Activated CD4-positive, alpha-beta T cell treated with anti-CD3 and anti-CD28 coated beads, Interleukin-2, amount 10 ng/mL, durations not matched to agents 7 days and 5 days (primary cell): Measurements from ENCODE around the gene OR4Q2. TPM values are rescaled to one million over a fixed set of nuclear protein-coding genes. Genes with fewer than 3 reads are reported as not detected.
"Not testable (repeated sequence)": the region's sequence is repeated elsewhere in the genome, so short reads cannot be mapped to it uniquely, and the experiment has no call there.

ENCODE experiments used
- CTCF ChIA-PET: fragments of 350-600 bp; sonication (Branson Sonifier 250); formaldehyde crosslinking; loops from one replicate; lab custom pipeline; 2021; ENCODE audit warnings: antibody characterized with exemption; lab: Charles Lee
- POLR2A ChIA-PET: fragments of 350-600 bp; sonication (Branson Sonifier 250); formaldehyde crosslinking; loops from one replicate; lab custom pipeline; 2021; ENCODE audit warnings: antibody characterized with exemption; lab: Charles Lee
- DNase-seq: peaks from one replicate; pipeline ENCODE4 v3.0.0-alpha.2; 2020
- H3K27ac Mint-ChIP-seq: one replicate; pipeline ENCODE4 v1.8.0; 2021; ENCODE audit warnings: mild to moderate bottlenecking, moderate library complexity, mixed read lengths
- H3K27me3 Mint-ChIP-seq: one replicate; pipeline ENCODE4 v1.8.0; 2021; ENCODE audit warnings: mixed read lengths
- H3K36me3 Mint-ChIP-seq: one replicate; pipeline ENCODE4 v1.8.0; 2021; ENCODE audit warnings: low read depth, mixed read lengths
- H3K4me1 Mint-ChIP-seq: one replicate; pipeline ENCODE4 v1.8.0; 2021; ENCODE audit warnings: mixed read lengths
- H3K4me3 Mint-ChIP-seq: one replicate; pipeline ENCODE4 v1.8.0; 2021; ENCODE audit warnings: mild to moderate bottlenecking, moderate library complexity, mixed read lengths
- H3K9me3 Mint-ChIP-seq: one replicate; pipeline ENCODE4 v1.8.0; 2021; ENCODE audit warnings: mixed read lengths
- total RNA-seq, 2 experiments: library from RNA; stranded (reverse); gene quantifications; one replicate each; pipeline ENCODE4 v1.2.3, GENCODE V29; 2021

Gene OR4Q2
- total RNA-seq = not detected

DNA sequence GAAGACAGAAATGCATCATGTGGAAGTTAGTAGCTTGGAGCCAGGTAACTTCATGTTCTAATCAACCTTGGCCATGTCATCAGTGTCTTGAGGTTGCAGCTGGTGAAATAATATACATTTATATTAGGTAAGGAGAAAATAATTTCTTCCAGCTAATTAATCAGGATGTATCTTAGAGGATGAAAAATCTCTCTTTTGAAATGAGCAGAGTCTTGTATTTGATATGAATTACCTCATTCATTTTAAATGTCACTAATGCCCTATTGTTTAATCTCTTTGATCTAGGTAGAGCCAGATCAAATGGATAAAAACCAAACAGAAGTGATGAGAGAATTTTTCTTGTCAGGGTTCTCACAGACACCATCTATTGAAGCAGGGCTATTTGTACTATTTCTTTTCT lies at the start of gene OR4Q2:
OR4Q2 (plus strand) TSS at position 301 of the 400 bp plus-strand sequence.
- DNase-seq = no peak
- no peak within 1 kb of the TSS for H3K27ac Mint-ChIP-seq
- H3K27me3 Mint-ChIP-seq = no peaks in the 10 kb centered on the region
- CTCF ChIA-PET = no interaction called here
- no peak within 1 kb of the TSS for H3K4me3 Mint-ChIP-seq
- no peaks in the 10 kb centered on the region for H3K36me3 Mint-ChIP-seq
- peaks cover 5% of the 10 kb centered on the region for H3K9me3 Mint-ChIP-seq
- H3K4me1 Mint-ChIP-seq = no peaks in the 10 kb centered on the region
- POLR2A ChIA-PET = interaction anchor here (0.7 kb wide), 1 partner anchor 42 kb away, joined by 6 read pairs; no protein-coding TSS in a partner anchor

GRCh38 chr14:19969735-19970134 lies 32.2 kb upstream of the OR4Q2 start:
- CTCF ChIA-PET, H3K36me3 Mint-ChIP-seq, DNase-seq, H3K27ac Mint-ChIP-seq, H3K27me3 Mint-ChIP-seq, H3K4me3 Mint-ChIP-seq, POLR2A ChIA-PET: not testable (repeated sequence)
- Mint-ChIP-seq H3K9me3 (peaks cover 12% of the 10 kb centered on the region), H3K4me1 (peaks cover 19% of the 10 kb centered on the region)

DNA sequence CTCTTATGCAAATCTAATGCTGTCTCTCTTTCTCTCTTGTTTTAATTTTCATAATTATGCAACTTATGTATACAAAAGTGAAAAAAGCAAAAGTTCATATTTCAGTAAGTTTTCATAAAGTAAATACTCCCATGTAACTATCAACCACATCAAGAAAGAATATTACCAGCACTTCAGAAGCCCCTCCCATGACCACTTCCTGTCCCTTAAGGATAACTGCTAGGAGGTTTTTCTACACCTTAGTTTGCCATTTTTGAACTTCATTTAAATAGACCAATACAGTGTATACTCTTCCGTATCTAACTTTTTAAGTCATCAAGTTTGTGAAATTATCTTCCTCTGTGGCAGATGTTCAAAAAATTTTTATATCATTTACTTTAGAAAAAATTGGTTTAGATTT lies 27.1 kb upstream of the OR4Q2 start:
- POLR2A ChIA-PET = no interaction called here

DNA sequence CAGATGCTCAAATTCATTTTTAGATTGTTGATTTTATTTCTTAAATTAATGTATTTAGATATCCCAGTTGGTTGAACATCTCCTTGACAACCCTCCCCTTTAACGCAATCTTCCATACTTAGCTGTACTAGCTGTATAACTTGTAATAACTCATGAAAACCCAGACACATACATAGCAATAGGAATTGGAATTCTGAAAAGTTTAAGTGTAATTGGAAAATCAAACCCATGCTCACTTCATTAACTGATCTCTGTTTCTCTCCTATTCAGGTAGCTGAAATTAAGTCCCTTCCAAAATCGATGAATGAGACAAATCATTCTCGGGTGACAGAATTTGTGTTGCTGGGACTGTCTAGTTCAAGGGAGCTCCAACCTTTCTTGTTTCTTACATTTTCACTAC lies 26.7 kb upstream of the OR4Q2 start, which contains the start of gene OR4K15:
OR4K15 (plus strand) TSS at position 301 of the 400 bp plus-strand sequence; CDS start at position 301, 0 bp downstream.
- DNase-seq = no peak
- ChIA-PET CTCF (no interaction called here), POLR2A (no interaction called here)
- Mint-ChIP-seq H3K27ac (peak within 1 kb of the TSS; percentile 82), H3K4me1 (peaks cover 26% of the 10 kb centered on the region), H3K36me3 (peaks cover 14% of the 10 kb centered on the region), H3K27me3 (no peaks in the 10 kb centered on the region), H3K4me3 (no peak within 1 kb of the TSS), H3K9me3 (peaks cover 20% of the 10 kb centered on the region)

More for the DNA sequence above, 27.1 kb upstream of the OR4Q2 start:
- Mint-ChIP-seq H3K27ac (peak overlapping the region; percentile 82), H3K36me3 (peaks cover 14% of the 10 kb centered on the region), H3K27me3 (no peaks in the 10 kb centered on the region), H3K9me3 (peaks cover 20% of the 10 kb centered on the region), H3K4me3 (no peak overlapping the region), H3K4me1 (peaks cover 26% of the 10 kb centered on the region)
- CTCF ChIA-PET = no interaction called here
- DNase-seq = peak; percentile 72

- Mint-ChIP-seq H3K4me1 (no peaks in the 10 kb centered on the region), H3K36me3 (no peaks in the 10 kb centered on the region), H3K27ac (no peak overlapping the region), H3K27me3 (peaks cover 6% of the 10 kb centered on the region), H3K9me3 (peaks cover 16% of the 10 kb centered on the region), H3K4me3 (no peak overlapping the region)
- ChIA-PET CTCF (no interaction called here), POLR2A (no interaction called here)
- DNase-seq = no peak
Observed at GRCh38 chr14:19993438-19993837, 8.5 kb upstream of the OR4Q2 start.

DNA sequence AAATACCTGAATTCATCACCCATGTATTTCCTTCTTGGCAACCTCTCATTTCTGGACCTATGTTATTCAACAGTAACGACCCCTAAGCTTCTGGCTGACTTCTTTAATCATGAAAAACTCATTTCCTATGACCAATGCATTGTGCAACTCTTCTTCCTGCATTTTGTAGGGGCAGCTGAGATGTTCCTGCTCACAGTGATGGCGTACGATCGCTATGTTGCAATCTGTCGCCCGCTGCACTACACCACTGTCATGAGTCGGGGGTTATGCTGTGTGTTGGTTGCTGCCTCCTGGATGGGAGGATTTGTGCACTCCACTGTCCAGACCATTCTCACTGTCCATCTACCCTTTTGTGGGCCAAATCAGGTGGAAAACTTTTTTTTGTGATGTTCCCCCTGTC lies 356 bp downstream of the OR4Q2 start:
- ChIA-PET CTCF (no interaction called here), POLR2A (interaction anchor here (0.7 kb wide), 1 partner anchor 41 kb away, joined by 6 read pairs; no protein-coding TSS in a partner anchor)
- Mint-ChIP-seq H3K4me3 (no peak overlapping the region), H3K27me3 (no peaks in the 10 kb centered on the region), H3K36me3 (no peaks in the 10 kb centered on the region), H3K9me3 (peaks cover 7% of the 10 kb centered on the region), H3K4me1 (no peaks in the 10 kb centered on the region), H3K27ac (no peak overlapping the region)
- no peak for DNase-seq

DNA sequence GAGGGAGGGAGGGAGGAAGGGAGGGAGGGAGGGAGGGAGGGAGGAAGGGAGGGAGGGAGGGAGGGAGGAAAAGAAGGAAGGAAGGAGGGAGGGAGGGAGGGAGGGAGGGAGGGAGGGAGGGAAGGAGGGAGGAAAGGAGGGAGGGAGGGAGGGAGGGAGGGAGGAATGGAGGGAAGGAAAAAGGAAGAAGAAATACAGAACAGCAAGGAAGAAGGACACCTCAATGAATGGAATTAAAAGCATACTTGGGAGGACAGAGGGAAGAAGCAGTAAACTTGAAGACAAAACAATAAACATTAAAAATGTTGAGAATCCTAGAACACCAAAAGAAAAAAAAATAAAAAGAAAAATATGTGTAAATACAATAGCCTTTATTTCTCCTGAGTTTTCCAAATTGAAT lies 6.2 kb downstream of the OR4Q2 start:
- DNase-seq = no peak
- H3K4me1 Mint-ChIP-seq = no peaks in the 10 kb centered on the region
- peaks cover 10% of the 10 kb centered on the region for H3K9me3 Mint-ChIP-seq
- ChIA-PET POLR2A (no interaction called here), CTCF (no interaction called here)
- no peak overlapping the region for H3K27ac Mint-ChIP-seq
- H3K36me3 Mint-ChIP-seq = no peaks in the 10 kb centered on the region
- H3K4me3 Mint-ChIP-seq = no peak overlapping the region
- peaks cover 2% of the 10 kb centered on the region for H3K27me3 Mint-ChIP-seq

GRCh38 chr14:20019257-20019865 lies 17.4 kb downstream of the OR4Q2 start, which contains the start of gene OR4K14:
OR4K14 (minus strand) TSS chr14:20019307; CDS start chr14:20015193, 4,114 bp downstream.
- no peaks in the 10 kb centered on the region for H3K27me3 Mint-ChIP-seq
- ChIA-PET CTCF (no interaction called here), POLR2A (no interaction called here)
- H3K4me3 Mint-ChIP-seq = no peak within 1 kb of the TSS
- H3K4me1 Mint-ChIP-seq = no peaks in the 10 kb centered on the region
- H3K36me3 Mint-ChIP-seq = no peaks in the 10 kb centered on the region
- no peak within 1 kb of the TSS for H3K27ac Mint-ChIP-seq
- DNase-seq = no peak
- no peaks in the 10 kb centered on the region for H3K9me3 Mint-ChIP-seq

GRCh38 chr14:20031058-20031457 lies 29.1 kb downstream of the OR4Q2 start:
- no peaks in the 10 kb centered on the region for H3K9me3 Mint-ChIP-seq
- POLR2A ChIA-PET = no interaction called here

GRCh38 chr14:20035449-20035848 lies 33.5 kb downstream of the OR4Q2 start:
- Mint-ChIP-seq H3K36me3 (no peaks in the 10 kb centered on the region), H3K4me3 (no peak overlapping the region), H3K9me3 (peaks cover 2% of the 10 kb centered on the region), H3K27me3 (no peaks in the 10 kb centered on the region), H3K4me1 (no peaks in the 10 kb centered on the region), H3K27ac (no peak overlapping the region)
- ChIA-PET CTCF (no interaction called here), POLR2A (no interaction called here)
- DNase-seq = no peak

More at GRCh38 chr14:20031058-20031457, 29.1 kb downstream of the OR4Q2 start:
- no peaks in the 10 kb centered on the region for H3K4me1 Mint-ChIP-seq
- no peak overlapping the region for H3K27ac Mint-ChIP-seq
- no peaks in the 10 kb centered on the region for H3K36me3 Mint-ChIP-seq
- no peak for DNase-seq
- no peaks in the 10 kb centered on the region for H3K27me3 Mint-ChIP-seq
- no peak overlapping the region for H3K4me3 Mint-ChIP-seq
- CTCF ChIA-PET = no interaction called here

DNA sequence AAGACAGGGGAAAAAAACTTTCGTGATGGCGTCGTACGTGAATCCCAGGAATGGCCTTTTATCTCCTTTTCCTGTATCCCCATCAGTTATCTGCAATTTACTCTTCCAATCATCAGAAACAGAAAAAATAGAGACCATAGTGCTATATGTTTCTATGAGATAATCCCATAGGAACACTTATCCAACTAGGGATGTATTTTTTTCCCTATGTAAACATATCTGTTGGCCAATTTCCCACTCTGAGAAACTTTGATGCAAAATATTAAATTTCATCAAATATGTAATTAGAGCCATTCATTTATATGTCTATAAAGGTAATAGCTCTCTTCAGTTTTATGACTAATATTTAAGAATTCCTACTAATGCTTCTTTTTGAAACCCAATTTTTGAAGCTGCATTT lies 34.0 kb downstream of the OR4Q2 start, which contains the start of gene OR4K13:
OR4K13 (minus strand) TSS at position 101 of the 400 bp plus-strand sequence. CDS start 1,280 bp downstream, outside the sequence.
- ChIA-PET POLR2A (no interaction called here), CTCF (no interaction called here)
- Mint-ChIP-seq H3K4me3 (no peak within 1 kb of the TSS), H3K27ac (no peak within 1 kb of the TSS), H3K36me3 (no peaks in the 10 kb centered on the region), H3K27me3 (no peaks in the 10 kb centered on the region), H3K9me3 (peaks cover 2% of the 10 kb centered on the region), H3K4me1 (no peaks in the 10 kb centered on the region)
- DNase-seq = no peak

DNA sequence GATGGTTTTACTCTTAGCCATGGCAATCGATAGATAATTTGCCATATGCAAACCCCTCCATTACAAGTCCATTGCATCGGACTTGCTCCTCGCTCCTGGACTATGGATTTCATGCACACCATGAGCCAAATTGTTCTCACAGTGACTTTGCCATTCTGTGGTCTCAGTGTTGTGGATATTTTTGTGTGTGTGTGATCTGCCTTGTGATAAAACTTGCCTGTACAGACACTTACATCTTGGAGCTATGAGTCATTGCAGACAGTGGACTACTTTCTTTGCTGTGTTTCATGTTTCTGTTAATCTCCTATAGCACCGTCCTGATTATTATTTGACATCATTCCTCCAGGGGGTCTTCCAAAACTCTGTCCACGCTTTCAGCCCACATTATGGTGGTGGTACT lies 42.3 kb downstream of the OR4Q2 start:
- Mint-ChIP-seq H3K4me3 (no peak overlapping the region), H3K9me3 (no peaks in the 10 kb centered on the region), H3K27ac (no peak overlapping the region), H3K4me1 (no peaks in the 10 kb centered on the region), H3K27me3 (peaks cover 3% of the 10 kb centered on the region), H3K36me3 (no peaks in the 10 kb centered on the region)
- ChIA-PET POLR2A (no interaction called here), CTCF (no interaction called here)
- no peak for DNase-seq

- Mint-ChIP-seq H3K9me3 (no peaks in the 10 kb centered on the region), H3K27me3 (peaks cover 4% of the 10 kb centered on the region), H3K36me3 (no peaks in the 10 kb centered on the region), H3K4me3 (no peak overlapping the region), H3K27ac (no peak overlapping the region), H3K4me1 (no peaks in the 10 kb centered on the region)
- ChIA-PET POLR2A (no interaction called here), CTCF (no interaction called here)
- DNase-seq = no peak
Observed at GRCh38 chr14:20048202-20048601, 46.2 kb downstream of the OR4Q2 start.
